SJCRH30 (cell line): ENCODE data around the gene COQ8A. TPM values are rescaled to one million over a fixed set of nuclear protein-coding genes. Genes with fewer than 3 reads are reported as not detected.
A peak's percentile ranks its signal among the peaks of the same experiment; 100 is the strongest.

ENCODE experiments used
- DNase-seq, 2 experiments: peaks; one replicate each; pipeline ENCODE4 v3.0.0-alpha.2; 2015 to 2020
- H3K27ac ChIP-seq: fragments of 250-450 bp; sonication (Bioruptor Pico); 2 replicates; pipeline ENCODE4 v1.5.1; 2020; ENCODE audit warnings: mild to moderate bottlenecking, moderate library complexity
- H3K27me3 ChIP-seq: fragments of 250-450 bp; sonication (Bioruptor Pico); 2 replicates; pipeline ENCODE4 v1.5.1; 2020; ENCODE audit warnings: mild to moderate bottlenecking, moderate library complexity
- H3K36me3 ChIP-seq: fragments of 250-450 bp; sonication (Bioruptor Pico); 2 replicates; pipeline ENCODE4 v1.5.1; 2020; ENCODE audit warnings: mild to moderate bottlenecking, moderate library complexity
- H3K4me1 ChIP-seq: fragments of 250-450 bp; sonication (Bioruptor Pico); 2 replicates; pipeline ENCODE4 v1.5.1; 2020; ENCODE audit warnings: mild to moderate bottlenecking, moderate library complexity
- H3K4me3 ChIP-seq: fragments of 250-450 bp; sonication (Bioruptor Pico); 2 replicates; pipeline ENCODE4 v1.5.1; 2020; ENCODE audit warnings: mild to moderate bottlenecking, moderate library complexity
- H3K9me3 ChIP-seq: fragments of 250-450 bp; sonication (Bioruptor Pico); replicated peaks from 2 replicates; pipeline ENCODE4 v1.5.1; 2020; ENCODE audit warnings: mild to moderate bottlenecking, moderate library complexity
- total RNA-seq: library from RNA; depleted of rRNA; stranded (reverse); fragments of >200 nt; shearing (Covaris generic); gene quantifications from 2 replicates; pipeline ENCODE4 v1.2.3, GENCODE V29; 2014; rRNA removed

Gene COQ8A
- total RNA-seq: 24.0 and 26.9 TPM in 2 replicates

GRCh38 chr1:226940029-226940805 lies at the start of gene COQ8A:
Gene COQ8A (plus strand): TSS chr1:226940294. CDS start chr1:226961386, 21,092 bp downstream.
- H3K9me3 ChIP-seq: peaks cover 2% of the 10 kb centered on the region; the same call in 1 of the 2 replicates
- H3K4me1 ChIP-seq: peaks cover 9% of the 10 kb centered on the region
- DNase-seq: peak; percentile 100
- H3K36me3 ChIP-seq: no peaks in the 10 kb centered on the region
- H3K27ac ChIP-seq: peak within 1 kb of the TSS; percentile 86
- H3K4me3 ChIP-seq: peak within 1 kb of the TSS; percentile 65
- H3K27me3 ChIP-seq: no peaks in the 10 kb centered on the region

- no peak for DNase-seq
- Histone ChIP-seq H3K4me3 (no peak overlapping the region), H3K4me1 (peaks cover 14% of the 10 kb centered on the region; the same call in 1 of the 2 replicates), H3K27ac (no peak overlapping the region), H3K36me3 (peaks cover 65% of the 10 kb centered on the region), H3K9me3 (no peaks in the 10 kb centered on the region), H3K27me3 (no peaks in the 10 kb centered on the region)
These were observed 49.6 kb upstream of the COQ8A start for GRCh38 chr1:226890331-226891108.

GRCh38 chr1:226891346-226891745 lies 48.7 kb upstream of the COQ8A start:
- H3K27me3 ChIP-seq: no peaks in the 10 kb centered on the region
- H3K36me3 ChIP-seq: peaks cover 59% of the 10 kb centered on the region
- H3K4me3 ChIP-seq: no peak overlapping the region
- peaks cover 14% of the 10 kb centered on the region; the same call in 1 of the 2 replicates for H3K4me1 ChIP-seq
- H3K9me3 ChIP-seq: no peaks in the 10 kb centered on the region
- no peak for DNase-seq
- no peak overlapping the region for H3K27ac ChIP-seq

DNA sequence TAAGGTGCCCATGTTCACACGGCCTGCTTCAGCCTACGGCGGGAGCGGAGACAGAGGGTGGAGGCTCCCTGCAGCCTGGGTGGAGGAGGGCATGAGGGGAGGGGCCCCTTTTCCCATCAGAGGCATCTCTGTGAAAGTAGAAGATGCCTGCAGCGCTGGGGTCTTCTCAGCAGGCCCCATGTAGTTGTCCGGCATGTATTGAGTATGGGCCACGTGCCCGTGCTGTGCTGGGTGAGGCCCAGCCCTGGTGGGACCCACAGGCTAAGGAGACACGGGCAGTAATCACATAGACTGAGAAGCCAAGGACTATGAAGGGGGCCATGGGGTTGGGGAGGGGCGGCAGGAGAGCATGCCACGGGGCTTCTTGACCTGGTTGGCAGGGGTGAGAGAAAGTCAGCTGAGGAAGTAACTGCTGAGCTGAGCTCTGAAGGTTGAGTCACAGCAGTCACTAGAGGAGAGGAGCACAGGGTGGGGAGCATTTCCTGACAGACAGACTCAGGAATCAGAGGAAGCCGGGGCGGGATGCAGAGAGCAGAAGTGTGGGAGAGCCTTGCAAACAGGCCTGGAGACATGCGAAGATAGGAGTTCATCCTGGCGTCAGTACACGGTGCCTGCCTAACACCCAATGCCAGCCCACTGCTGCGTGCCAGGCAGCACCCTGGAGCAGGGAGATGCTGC lies 48.1 kb upstream of the COQ8A start:
- peaks cover 14% of the 10 kb centered on the region; the same call in 1 of the 2 replicates for H3K4me1 ChIP-seq
- no peak overlapping the region for H3K4me3 ChIP-seq
- H3K27me3 ChIP-seq: no peaks in the 10 kb centered on the region
- peaks cover 57% of the 10 kb centered on the region for H3K36me3 ChIP-seq
- DNase-seq: no peak
- no peaks in the 10 kb centered on the region for H3K9me3 ChIP-seq
- no peak overlapping the region for H3K27ac ChIP-seq

- H3K4me3 ChIP-seq: no peak overlapping the region
- peaks cover 59% of the 10 kb centered on the region for H3K36me3 ChIP-seq
- DNase-seq: peak; percentile 79 to 84
These were observed 47.6 kb upstream of the COQ8A start for GRCh38 chr1:226892524-226892875.

GRCh38 chr1:226893936-226894335 lies 46.2 kb upstream of the COQ8A start:
- no peak for DNase-seq
- Histone ChIP-seq H3K36me3 (peaks cover 52% of the 10 kb centered on the region), H3K4me3 (no peak overlapping the region), H3K4me1 (peaks cover 14% of the 10 kb centered on the region; the same call in 1 of the 2 replicates), H3K27ac (no peak overlapping the region), H3K27me3 (no peaks in the 10 kb centered on the region), H3K9me3 (no peaks in the 10 kb centered on the region)

More at GRCh38 chr1:226892524-226892875, 47.6 kb upstream of the COQ8A start:
- H3K27ac ChIP-seq: no peak overlapping the region
- H3K27me3 ChIP-seq: no peaks in the 10 kb centered on the region
- no peaks in the 10 kb centered on the region for H3K9me3 ChIP-seq
- H3K4me1 ChIP-seq: peaks cover 14% of the 10 kb centered on the region; the same call in 1 of the 2 replicates

DNA sequence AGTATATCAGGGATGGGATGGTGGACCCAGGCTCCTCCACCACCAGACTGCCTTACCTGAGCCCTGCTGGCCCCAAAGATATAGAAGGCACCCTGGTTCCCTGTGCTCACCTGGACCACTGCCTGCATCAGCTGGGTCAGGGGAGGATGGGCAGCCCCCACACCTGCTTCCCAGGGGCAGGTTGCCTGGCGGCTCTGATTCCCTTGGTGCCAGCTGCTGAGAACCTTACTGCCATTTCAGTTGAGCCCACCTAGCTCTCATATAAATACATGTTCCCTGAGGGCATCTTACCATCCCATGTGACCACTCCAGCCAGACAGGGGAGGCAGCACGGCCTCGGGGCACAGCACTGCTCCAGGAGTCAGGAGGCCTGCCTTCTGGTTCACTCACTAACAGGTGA lies 45.3 kb upstream of the COQ8A start:
- peaks cover 54% of the 10 kb centered on the region for H3K36me3 ChIP-seq
- no peaks in the 10 kb centered on the region for H3K9me3 ChIP-seq
- no peak overlapping the region for H3K27ac ChIP-seq
- no peaks in the 10 kb centered on the region for H3K27me3 ChIP-seq
- no peak for DNase-seq
- no peak overlapping the region for H3K4me3 ChIP-seq
- peaks cover 14% of the 10 kb centered on the region; the same call in 1 of the 2 replicates for H3K4me1 ChIP-seq

- Histone ChIP-seq H3K27me3 (no peaks in the 10 kb centered on the region), H3K36me3 (peaks cover 54% of the 10 kb centered on the region), H3K4me1 (peaks cover 14% of the 10 kb centered on the region; the same call in 1 of the 2 replicates), H3K27ac (no peak overlapping the region), H3K4me3 (no peak overlapping the region), H3K9me3 (no peaks in the 10 kb centered on the region)
- DNase-seq: no peak
These were observed 44.5 kb upstream of the COQ8A start for GRCh38 chr1:226895644-226896043.

DNA sequence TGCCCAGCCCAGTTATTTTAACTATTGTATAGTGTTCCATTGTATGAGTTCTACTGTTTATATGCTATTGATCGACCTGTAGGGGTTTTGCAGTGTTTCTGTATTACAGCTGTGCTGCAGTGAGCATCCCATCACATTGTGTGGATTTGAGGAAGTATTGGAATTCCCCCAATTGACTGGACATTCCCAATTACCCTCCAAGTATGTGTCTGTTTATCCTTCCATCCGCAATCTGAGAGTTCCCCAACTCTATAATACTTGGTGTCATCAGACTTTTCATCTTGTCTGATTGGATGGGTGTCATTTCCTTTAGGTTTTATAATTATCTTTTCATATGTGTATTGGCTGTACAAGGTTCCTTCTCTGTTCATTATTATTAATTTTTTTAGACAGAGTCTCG lies 41.8 kb upstream of the COQ8A start:
- Histone ChIP-seq H3K9me3 (no peaks in the 10 kb centered on the region), H3K27ac (no peak overlapping the region), H3K4me3 (no peak overlapping the region), H3K4me1 (no peaks in the 10 kb centered on the region), H3K36me3 (peaks cover 51% of the 10 kb centered on the region), H3K27me3 (no peaks in the 10 kb centered on the region)
- no peak for DNase-seq

DNA sequence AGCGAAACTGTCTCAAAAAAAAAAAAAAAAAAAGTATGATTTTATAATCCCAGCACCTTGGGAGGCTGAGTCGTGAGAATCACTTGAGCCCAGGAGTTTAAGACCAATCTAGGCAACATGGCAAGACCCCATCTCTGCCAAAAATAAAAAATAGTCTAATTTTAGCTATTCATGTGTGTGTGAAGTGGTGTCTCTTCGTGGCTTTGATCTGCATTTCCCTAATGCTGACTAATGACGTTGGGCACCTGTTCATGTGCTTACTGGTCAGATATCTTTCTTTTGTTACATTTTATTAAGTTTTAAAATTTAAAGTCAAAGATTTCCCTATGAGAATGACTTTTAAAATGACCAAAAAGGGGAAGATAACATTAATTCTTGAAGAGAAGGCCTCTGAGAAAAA lies 38.7 kb upstream of the COQ8A start:
- Histone ChIP-seq H3K4me1 (no peaks in the 10 kb centered on the region), H3K9me3 (no peaks in the 10 kb centered on the region), H3K4me3 (no peak overlapping the region), H3K27ac (no peak overlapping the region), H3K27me3 (no peaks in the 10 kb centered on the region), H3K36me3 (peaks cover 39% of the 10 kb centered on the region)
- DNase-seq: no peak

DNA sequence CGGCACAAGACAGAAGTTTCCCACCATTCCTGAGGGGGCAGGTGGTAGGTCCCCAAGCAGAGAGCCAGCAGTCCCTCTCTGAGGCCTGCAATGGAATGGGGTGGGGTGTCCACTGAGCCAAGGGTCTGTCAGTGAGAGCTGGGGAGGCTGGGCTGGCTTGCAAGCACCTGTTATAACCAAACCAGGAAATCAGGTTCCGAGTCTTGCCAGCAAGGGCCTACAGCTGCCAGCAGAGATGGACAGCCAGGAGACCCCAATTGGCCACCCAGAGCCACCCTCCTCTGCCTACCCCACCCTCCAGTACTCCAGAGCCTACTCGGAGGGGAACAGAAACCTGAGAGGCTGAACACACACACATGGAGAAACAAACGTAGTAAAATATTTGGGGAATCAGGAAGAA lies 37.5 kb upstream of the COQ8A start:
- H3K27ac ChIP-seq: no peak overlapping the region
- no peaks in the 10 kb centered on the region for H3K9me3 ChIP-seq
- no peak for DNase-seq
- H3K27me3 ChIP-seq: no peaks in the 10 kb centered on the region
- H3K4me3 ChIP-seq: no peak overlapping the region
- H3K36me3 ChIP-seq: peaks cover 32% of the 10 kb centered on the region
- H3K4me1 ChIP-seq: no peaks in the 10 kb centered on the region

DNA sequence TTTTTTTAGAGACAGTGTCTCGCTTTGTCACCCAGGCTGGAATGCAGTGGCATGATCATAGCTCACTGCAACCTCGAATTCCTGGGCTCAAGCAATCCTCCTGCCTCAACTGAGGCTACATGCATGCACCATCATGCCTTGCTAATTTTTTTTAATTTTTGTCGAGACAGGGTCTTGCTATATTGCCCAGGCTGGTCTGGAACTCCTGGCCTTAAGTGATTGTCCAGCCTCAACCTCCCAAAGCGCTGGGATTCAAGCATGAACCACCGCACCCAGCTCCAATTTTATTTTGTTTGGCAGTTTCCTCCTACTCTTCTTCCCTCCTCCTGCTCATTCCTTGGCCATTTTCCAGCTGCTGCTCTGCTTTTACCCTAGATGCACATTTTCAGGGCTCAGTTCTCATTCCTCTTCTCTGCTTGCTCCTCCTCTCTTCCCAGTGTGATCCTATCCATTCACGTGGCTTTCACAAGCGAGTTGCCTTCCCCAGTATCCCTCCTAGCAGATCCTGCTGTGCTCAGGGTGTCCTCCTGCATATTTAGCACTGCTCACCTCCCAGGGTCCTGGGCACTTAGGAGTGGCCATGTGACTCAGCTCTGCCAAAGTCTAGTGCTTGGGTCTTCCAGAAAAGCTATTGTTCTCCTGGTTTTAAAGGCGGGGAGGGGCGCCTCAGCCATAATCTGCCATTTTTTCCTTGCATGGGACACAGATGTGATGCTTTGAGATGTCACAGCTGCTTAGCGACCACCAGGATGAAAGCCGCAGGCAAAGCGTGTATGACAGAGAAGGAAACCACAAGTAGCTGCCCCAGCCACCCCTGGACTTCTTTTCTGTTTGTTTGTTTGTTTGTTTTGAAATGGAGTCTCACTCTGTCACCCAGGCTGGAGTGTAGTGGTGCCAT lies 36.0 kb upstream of the COQ8A start:
- Histone ChIP-seq H3K36me3 (peaks cover 26% of the 10 kb centered on the region), H3K4me3 (no peak overlapping the region), H3K27ac (no peak overlapping the region), H3K9me3 (no peaks in the 10 kb centered on the region), H3K27me3 (no peaks in the 10 kb centered on the region), H3K4me1 (no peaks in the 10 kb centered on the region)
- DNase-seq: no peak

DNA sequence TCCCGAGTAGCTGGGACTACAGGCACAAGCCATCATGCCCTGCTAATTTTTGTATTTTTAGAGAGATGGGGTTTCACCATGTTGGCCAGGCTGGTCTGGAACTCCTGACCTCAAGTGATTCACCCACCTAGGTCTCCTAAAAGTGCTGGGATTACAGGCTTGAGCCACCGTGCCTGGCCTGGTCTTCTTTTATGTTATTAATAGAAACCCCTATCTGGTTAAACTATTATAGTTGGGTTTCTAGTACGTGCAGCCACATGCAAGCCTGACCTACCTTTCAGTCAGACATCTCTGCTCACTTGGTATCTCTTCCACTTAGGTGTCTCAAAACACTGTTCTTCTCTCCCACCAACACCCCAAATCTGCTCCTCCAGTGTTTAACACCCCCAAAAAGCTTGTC lies 35.3 kb upstream of the COQ8A start:
- no peaks in the 10 kb centered on the region for H3K27me3 ChIP-seq
- H3K4me1 ChIP-seq: no peaks in the 10 kb centered on the region
- H3K4me3 ChIP-seq: no peak overlapping the region
- no peak for DNase-seq
- H3K27ac ChIP-seq: no peak overlapping the region
- no peaks in the 10 kb centered on the region for H3K9me3 ChIP-seq
- peaks cover 19% of the 10 kb centered on the region for H3K36me3 ChIP-seq

DNA sequence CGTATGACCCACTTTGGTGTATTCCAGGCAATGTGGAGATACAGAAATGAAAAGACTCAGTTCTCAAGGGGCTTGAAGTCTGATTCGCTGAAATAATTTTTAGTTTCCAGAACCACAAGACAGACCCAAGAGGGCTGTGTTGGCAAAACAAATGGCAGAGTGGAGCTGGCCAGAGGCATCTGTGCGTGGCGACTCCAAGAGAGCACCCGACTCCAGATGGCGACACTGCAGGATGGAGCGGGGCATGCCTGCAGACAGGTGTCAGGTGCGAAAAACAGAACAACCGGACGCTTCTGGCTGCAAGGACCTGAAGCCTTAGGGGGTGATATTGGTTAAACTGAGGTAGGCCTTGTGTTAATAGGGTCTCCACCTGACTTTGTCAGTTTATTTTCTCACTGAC lies 31.7 kb upstream of the COQ8A start:
- Histone ChIP-seq H3K36me3 (peaks cover 6% of the 10 kb centered on the region; the same call in 1 of the 2 replicates), H3K27ac (no peak overlapping the region), H3K4me1 (no peaks in the 10 kb centered on the region), H3K9me3 (no peaks in the 10 kb centered on the region), H3K4me3 (no peak overlapping the region), H3K27me3 (no peaks in the 10 kb centered on the region)
- DNase-seq: no peak
